GM06990 (cell line): ENCODE data around the gene S100A7A.
A peak's percentile ranks its signal among the peaks of the same experiment; 100 is the strongest.

Source experiments
- DNase-seq: peaks from one replicate; pipeline ENCODE4 v3.0.0-alpha.2; 2011; ENCODE audit not compliant: insufficient read length; ENCODE audit errors: extremely low read depth
- H3K27me3 ChIP-seq: replicated peaks from 2 replicates; pipeline ENCODE4 v1.6.0; 2011; ENCODE audit warnings: low read length; ENCODE audit not compliant: control insufficient read depth, insufficient read depth
- H3K36me3 ChIP-seq: 2 replicates; pipeline ENCODE4 v1.5.1; 2011; ENCODE audit warnings: low read length; ENCODE audit not compliant: control insufficient read depth, insufficient read depth
- H3K4me3 ChIP-seq: replicated peaks from 2 replicates; pipeline ENCODE4 v1.5.1; 2011; ENCODE audit warnings: low read depth, mild to moderate bottlenecking, control low read depth, low read length
- TF ChIP-seq, protein P1 (sequence below): IDR thresholded peaks from 2 replicates; pipeline ENCODE4 v1.5.1; 2011; ENCODE audit warnings: low read length, control low read depth, mild to moderate bottlenecking, inconsistent platforms; ENCODE audit not compliant: insufficient read depth, poor library complexity, severe bottlenecking

S100A7A gene

DNA sequence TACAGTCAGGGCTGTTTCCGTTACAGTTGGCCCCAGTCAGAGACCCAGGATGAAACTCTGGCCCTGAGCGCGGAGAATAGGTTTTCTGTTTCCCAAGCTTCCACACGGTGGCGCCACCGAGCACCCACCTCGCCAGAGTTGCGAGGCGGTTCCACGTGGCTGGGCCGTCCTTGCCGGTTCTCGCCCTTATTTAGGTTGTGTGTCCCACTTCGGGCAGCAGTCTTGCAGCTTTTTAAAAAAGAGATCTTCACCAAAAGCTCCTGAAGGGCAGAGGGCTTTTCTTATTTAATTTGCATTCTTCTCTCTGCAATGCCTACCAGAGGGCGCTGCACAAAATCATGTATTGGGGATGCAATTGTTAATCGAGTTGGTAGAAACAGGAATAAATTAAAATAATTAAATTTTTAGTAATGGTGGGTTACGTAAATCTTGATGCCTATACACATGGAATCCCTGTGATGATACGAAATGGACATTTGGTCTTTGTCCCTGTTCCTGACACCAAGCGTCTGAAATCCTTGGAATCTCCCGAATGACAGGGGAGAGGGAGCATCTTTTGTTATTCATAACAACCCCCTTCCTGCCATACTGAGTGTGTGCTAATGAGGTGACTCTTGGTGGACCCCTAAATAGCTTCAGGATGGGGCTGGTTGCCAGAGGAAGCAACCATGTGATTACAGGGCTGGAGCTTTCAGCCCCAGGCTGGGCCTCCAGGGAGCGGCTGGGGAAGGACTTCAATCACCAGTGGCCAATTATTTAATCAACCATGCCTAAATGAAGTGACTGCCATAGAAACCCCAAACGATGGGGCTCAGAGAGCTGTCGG is 49.7 kb downstream of the S100A7A start:
- H3K4me3 ChIP-seq, result no peak overlapping the region
- peak; percentile 33 for DNase-seq
- H3K36me3 ChIP-seq, result no peaks in the 10 kb centered on the region
- H3K27me3 ChIP-seq, result no peaks in the 10 kb centered on the region; the same call in 1 of the 2 replicates
- TF ChIP-seq, protein P1, sequence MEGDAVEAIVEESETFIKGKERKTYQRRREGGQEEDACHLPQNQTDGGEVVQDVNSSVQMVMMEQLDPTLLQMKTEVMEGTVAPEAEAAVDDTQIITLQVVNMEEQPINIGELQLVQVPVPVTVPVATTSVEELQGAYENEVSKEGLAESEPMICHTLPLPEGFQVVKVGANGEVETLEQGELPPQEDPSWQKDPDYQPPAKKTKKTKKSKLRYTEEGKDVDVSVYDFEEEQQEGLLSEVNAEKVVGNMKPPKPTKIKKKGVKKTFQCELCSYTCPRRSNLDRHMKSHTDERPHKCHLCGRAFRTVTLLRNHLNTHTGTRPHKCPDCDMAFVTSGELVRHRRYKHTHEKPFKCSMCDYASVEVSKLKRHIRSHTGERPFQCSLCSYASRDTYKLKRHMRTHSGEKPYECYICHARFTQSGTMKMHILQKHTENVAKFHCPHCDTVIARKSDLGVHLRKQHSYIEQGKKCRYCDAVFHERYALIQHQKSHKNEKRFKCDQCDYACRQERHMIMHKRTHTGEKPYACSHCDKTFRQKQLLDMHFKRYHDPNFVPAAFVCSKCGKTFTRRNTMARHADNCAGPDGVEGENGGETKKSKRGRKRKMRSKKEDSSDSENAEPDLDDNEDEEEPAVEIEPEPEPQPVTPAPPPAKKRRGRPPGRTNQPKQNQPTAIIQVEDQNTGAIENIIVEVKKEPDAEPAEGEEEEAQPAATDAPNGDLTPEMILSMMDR, result peak; percentile 88

DNA sequence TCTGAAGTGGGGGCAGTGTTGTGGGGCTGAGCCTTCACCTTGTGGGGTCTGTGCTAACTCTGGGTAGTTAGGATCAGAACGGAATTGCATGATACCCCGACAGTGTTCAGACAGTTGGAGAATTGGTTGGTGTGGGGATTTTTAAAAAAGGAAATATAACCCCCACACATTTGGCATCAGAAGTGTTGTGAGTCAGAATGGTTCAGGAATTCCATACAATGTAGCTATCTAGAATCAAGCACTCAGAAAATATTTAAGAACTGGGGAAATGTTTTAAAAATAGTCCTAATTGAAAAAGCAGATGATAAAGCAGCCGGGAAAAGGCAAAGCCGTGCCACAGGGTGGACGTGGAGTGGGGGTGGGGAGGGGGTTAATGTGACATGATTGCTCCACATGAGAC is 50.6 kb downstream of the S100A7A start:
- no peaks in the 10 kb centered on the region; the same call in 1 of the 2 replicates for H3K27me3 ChIP-seq
- no peaks in the 10 kb centered on the region for H3K36me3 ChIP-seq
- TF ChIP-seq, protein P1, result no peak
- no peak for DNase-seq
- H3K4me3 ChIP-seq, result no peak overlapping the region

DNA sequence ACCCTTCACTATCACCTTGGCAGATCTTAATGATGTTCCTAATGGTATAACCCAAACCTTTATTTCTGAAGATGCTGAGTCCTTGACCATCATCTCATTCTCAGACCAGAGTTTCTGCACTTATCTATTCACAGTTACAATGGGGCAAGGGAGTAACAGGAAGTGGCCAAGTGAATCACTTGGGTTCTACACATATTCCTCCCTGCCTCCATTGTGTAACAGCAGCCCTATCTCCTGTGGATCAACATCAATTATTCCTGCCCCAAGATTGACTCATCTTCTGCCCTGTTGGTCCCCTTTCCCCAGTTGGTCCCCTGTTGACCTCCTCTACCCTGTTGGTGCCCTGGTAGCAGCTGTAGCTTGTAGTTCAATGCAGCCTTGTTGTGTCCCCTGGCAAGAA is 54.4 kb downstream of the S100A7A start:
- Histone ChIP-seq H3K4me3 (no peak overlapping the region), H3K36me3 (no peaks in the 10 kb centered on the region), H3K27me3 (no peaks in the 10 kb centered on the region; the same call in 1 of the 2 replicates)
- TF ChIP-seq, protein P1, result no peak
- DNase-seq, result no peak
